SK-N-SH (cell line): ENCODE measurements around the gene NRIP2.

Experiments
- CTCF ChIP-seq: fragments of 200-600 bp; sonication (generic); IDR thresholded peaks from 2 replicates; pipeline ENCODE4 v1.6.1; 2017; ENCODE audit warnings: antibody characterized with exemption, mild to moderate bottlenecking, moderate library complexity
- EP300 ChIP-seq, 2 experiments: IDR thresholded peaks; 2 replicates each; pipeline versions ENCODE4 v1.4.0 to v1.6.1; 2012; ENCODE audit warnings: borderline replicate concordance in 1 of 2, low read depth in 1 of 2, low read length in 1 of 2

- TF ChIP-seq CTCF (0 out of 2 replicates have a peak, but pooled peaks have one; percentile 6), EP300 (IDR thresholded peaks at IDR 0.05; ENCODE audit: borderline replicate concordance in 1 of 2, low read depth in 1 of 2, low read length in 1 of 2) (no peak)
These were observed 42.5 kb upstream of the NRIP2 start, which contains the start of the genes FOXM1 and RHNO1 for GRCh38 chr12:2877047-2877952.
